ENCODE results near the gene AHDC1.
"Not testable (repeated sequence)": the region's sequence is repeated elsewhere in the genome, so short reads cannot be mapped to it uniquely, and the experiment has no call there.

The AHDC1 gene

GRCh38 chr1:27640514-27640913 is 36.6 kb upstream of the AHDC1 start:
- not testable (repeated sequence) for H3K27ac Mint-ChIP-seq; H3K9me3 Mint-ChIP-seq; ATAC-seq (replicated peaks); H3K27me3 Mint-ChIP-seq; DNase-seq; H3K4me3 Mint-ChIP-seq; H3K36me3 Mint-ChIP-seq
- peaks cover 28 to 42% of the 10 kb centered on the region in 2 donors for H3K4me1 Mint-ChIP-seq

DNA sequence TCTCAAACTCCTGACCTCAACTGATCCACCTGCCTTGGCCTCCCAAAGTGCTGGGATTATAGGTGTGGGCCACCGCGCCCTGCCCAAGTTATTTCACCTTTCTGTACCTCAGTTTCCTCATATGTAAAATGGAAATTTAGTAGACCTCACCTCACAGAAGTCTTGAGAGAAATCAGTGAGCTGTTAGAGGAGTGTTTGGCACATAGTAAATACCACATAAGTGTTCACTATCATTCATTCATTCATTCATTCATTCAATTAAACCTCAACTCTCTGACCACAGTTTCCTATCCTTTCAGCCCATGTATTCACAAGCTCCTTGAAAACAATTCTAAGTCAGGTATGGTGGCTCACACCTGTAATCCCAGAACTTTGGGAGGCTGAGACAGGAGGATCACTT is 34.9 kb upstream of the AHDC1 start:
- H3K4me1 Mint-ChIP-seq: peaks cover 32 to 50% of the 10 kb centered on the region in 2 donors
- H3K36me3 Mint-ChIP-seq: no peaks in the 10 kb centered on the region
- H3K9me3 Mint-ChIP-seq: no peaks in the 10 kb centered on the region
- no peak overlapping the region for H3K4me3 Mint-ChIP-seq
- DNase-seq (no peak), ATAC-seq (replicated peaks) (no peak)
- no peaks in the 10 kb centered on the region for H3K27me3 Mint-ChIP-seq
- no peak overlapping the region for H3K27ac Mint-ChIP-seq

- Mint-ChIP-seq H3K4me1 (peaks cover 32 to 51% of the 10 kb centered on the region in 2 donors), H3K27ac (no peak overlapping the region), H3K4me3 (no peak overlapping the region), H3K9me3 (no peaks in the 10 kb centered on the region), H3K36me3 (no peaks in the 10 kb centered on the region), H3K27me3 (no peaks in the 10 kb centered on the region)
- no peak for ATAC-seq (replicated peaks)
- DNase-seq: no peak
These were observed 34.2 kb upstream of the AHDC1 start for GRCh38 chr1:27638047-27638734.

DNA sequence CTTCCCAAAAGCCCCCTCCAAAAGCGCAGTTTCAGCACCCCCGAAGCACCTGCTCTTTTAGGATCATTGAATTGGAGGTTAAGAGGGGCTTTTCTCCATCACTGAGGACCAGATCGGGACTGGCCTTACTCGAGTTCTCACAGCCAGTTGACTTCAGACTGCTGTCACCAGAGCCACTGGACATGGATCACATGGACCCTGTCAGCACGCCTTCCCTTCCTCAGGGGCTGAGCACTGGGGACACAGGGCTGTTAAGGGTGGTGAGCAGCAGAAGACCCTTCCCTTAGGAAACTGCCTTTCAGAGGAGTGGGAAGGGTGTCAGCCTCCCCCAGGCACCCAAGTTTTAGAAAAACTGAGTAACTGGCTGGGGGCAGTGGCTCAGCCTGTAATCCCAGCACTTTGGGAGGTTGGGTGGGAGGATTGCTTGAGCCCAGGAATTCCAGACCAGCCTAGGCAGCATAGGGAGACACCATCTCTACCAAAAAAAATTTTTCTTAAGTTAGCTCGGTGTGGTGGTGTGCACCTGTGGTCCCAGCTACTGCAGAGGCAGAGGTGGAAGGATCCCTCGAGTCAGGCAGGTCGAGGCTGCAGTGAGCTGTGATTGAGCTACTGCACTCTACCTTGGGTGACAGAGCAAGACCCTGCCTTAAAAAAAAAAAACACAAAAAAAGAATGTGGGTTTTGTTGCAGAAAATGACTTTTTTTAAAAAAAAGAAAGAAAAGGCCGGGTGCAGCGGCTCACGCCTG is 31.6 kb upstream of the AHDC1 start:
- Mint-ChIP-seq H3K36me3 (no peaks in the 10 kb centered on the region), H3K27ac (peak overlapping the region; percentile 94), H3K4me3 (peak overlapping the region; percentile 39 to 85), H3K4me1 (peaks cover 55 to 77% of the 10 kb centered on the region in 2 donors), H3K27me3 (no peaks in the 10 kb centered on the region), H3K9me3 (no peaks in the 10 kb centered on the region)
- ATAC-seq (replicated peaks): no peak
- DNase-seq: no peak

- Mint-ChIP-seq H3K4me3 (peak within 1 kb of the TSS; percentile 79 to 85), H3K9me3 (no peaks in the 10 kb centered on the region), H3K36me3 (no peaks in the 10 kb centered on the region), H3K4me1 (peaks cover 56 to 83% of the 10 kb centered on the region in 2 donors), H3K27ac (peak within 1 kb of the TSS; percentile 94), H3K27me3 (no peaks in the 10 kb centered on the region)
- DNase-seq (no peak), ATAC-seq (replicated peaks) (no peak)
These were observed 31.0 kb upstream of the AHDC1 start, which contains the start of gene FGR for GRCh38 chr1:27634985-27635367. FGR (minus strand) TSS chr1:27635185; CDS start chr1:27623916, 11,269 bp downstream.

DNA sequence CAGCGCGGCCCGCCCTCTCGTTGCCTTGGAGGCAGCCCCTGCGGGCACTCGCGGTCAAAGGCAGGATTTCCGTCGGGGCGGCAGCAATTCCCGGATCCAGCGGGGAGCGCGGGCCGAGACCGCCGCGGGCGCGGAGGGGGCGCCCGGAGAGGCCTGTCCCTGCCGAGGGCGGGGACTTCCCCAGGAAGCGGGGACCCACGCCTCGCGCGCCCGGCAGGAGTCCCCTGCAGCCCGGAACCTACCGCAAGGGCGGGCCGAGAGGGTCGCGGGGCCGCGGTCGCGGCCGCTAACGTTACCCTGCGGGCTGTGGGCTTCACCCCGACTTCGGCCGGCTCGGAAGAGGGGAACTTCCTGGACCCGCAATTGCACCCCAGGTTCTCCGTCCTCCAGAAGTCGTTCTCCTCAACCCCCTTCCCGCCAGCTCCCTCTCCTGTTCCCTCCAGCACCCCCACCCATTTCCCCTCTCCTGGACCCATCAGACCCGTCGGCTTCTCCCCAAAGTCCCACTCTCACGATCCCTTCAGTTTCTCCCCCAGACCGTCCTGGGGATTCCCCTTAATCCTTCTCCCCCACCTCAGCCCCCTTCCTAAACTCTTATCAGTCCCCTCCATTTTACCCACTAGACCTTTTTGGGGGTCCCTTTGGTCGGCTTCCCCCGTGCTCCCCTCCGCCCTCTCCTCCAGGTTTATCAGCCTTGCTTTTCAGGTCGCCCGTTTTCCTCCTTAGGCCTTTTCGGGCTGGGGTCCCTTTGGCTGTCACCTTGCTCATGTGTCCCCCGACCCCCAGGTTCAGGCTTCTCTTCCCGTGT is 30.4 kb upstream of the AHDC1 start:
- Mint-ChIP-seq H3K27ac (peak overlapping the region; percentile 85), H3K27me3 (no peaks in the 10 kb centered on the region), H3K36me3 (no peaks in the 10 kb centered on the region), H3K4me1 (peaks cover 56 to 86% of the 10 kb centered on the region in 2 donors), H3K9me3 (no peaks in the 10 kb centered on the region), H3K4me3 (peak overlapping the region; percentile 79 to 85)
- ATAC-seq (replicated peaks) (no peak), DNase-seq (peak; percentile 37)

DNA sequence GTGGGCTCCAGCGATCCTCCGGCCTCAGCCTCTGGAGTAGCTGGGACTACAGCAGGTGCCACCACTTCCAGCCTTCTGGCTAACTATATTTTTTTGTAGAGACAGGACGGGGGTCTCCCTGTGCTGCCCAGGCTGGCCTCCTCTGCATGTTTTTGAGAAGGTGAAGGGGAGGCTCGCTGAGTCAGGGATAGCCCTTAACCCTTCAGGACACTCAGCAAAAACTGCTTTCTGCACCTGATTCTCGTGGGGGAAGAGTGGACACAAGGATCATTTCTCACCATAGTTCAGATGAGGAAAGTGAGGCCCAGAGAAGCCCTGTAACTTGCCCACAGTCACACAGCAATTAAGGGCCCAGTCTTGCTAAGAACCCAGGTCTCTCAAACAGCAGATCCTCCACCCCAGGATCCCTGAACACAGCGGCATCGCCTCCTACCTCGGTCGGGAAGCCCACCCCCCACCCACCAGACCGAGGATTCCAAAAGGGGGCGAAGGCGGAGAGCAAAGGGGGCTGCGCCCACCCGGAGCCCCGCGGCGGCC is 29.8 kb upstream of the AHDC1 start:
- Mint-ChIP-seq H3K36me3 (no peaks in the 10 kb centered on the region), H3K4me3 (peak overlapping the region; percentile 8 to 42), H3K9me3 (no peaks in the 10 kb centered on the region), H3K4me1 (peaks cover 60 to 90% of the 10 kb centered on the region in 2 donors), H3K27ac (peak overlapping the region; percentile 89), H3K27me3 (no peaks in the 10 kb centered on the region)
- DNase-seq (no peak), ATAC-seq (replicated peaks) (no peak)

DNA sequence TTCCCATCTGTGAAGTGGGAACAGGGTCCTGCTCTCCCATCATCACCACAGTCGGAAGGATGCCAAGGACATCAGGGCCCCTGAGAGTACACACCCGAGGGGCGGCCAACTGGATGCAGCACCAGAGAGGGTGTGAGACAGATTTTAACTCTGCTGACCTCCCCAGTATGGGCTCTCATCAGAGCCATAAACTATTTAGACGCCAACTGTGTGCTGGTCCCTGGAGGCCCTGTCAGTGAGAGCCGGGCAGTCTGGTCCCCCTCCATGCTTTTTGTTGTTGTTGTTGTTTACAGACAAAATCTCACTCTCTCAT is 29.3 kb upstream of the AHDC1 start:
- no peaks in the 10 kb centered on the region for H3K27me3 Mint-ChIP-seq
- DNase-seq (no peak), ATAC-seq (replicated peaks) (no peak)
- peak overlapping the region; percentile 93 for H3K27ac Mint-ChIP-seq
- H3K9me3 Mint-ChIP-seq: no peaks in the 10 kb centered on the region
- H3K4me3 Mint-ChIP-seq: peak overlapping the region; percentile 8 to 42
- H3K4me1 Mint-ChIP-seq: peaks cover 65 to 90% of the 10 kb centered on the region in 2 donors
- no peaks in the 10 kb centered on the region for H3K36me3 Mint-ChIP-seq

DNA sequence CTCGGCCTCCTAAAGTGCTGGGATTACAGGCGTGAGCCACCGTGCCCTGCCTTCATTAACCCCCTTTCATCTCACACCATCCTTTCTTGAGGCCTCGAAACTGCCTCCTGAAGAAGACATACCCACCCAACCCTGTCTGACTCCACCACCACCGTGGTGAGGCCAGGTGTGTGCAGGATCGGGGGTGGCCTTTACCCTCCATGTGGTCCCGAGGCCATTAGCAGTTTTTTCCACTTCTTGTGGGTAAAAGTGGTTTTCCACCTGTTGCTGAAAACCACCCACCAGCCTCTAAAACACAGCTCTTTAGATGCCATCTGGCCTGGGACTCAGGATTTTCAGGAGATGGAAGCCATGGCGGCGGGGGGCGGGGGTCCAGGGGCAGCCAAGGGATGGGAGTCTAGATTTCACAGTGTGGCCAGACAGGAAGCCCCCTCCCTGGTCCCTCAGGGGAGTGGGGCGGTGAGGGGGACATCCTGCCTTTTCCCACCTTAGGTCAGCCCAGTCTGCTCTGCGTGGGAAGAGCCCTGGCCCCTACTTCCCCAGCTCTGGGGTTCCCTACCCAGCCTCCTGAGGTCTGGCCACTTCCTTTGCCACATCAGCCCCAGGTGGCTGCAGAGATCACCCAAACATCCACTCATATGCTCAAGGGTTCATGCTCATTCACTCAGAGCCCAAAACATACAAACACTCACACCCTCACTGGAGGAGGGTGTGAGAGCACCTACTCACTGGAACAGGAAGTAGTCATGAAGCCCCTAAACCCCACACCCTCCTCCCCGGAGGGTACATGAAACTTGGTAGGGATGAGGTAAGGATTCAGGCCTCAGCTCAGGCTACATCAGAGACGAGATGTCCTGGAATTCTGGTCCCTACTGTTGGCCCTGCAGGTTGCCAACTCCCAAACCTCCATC is 28.7 kb upstream of the AHDC1 start:
- no peaks in the 10 kb centered on the region for H3K9me3 Mint-ChIP-seq
- ATAC-seq (replicated peaks) (peak; percentile 62), DNase-seq (peak; percentile 78)
- no peaks in the 10 kb centered on the region for H3K36me3 Mint-ChIP-seq
- H3K4me3 Mint-ChIP-seq: peak overlapping the region; percentile 42 to 63
- H3K4me1 Mint-ChIP-seq: peaks cover 61 to 89% of the 10 kb centered on the region in 2 donors
- no peaks in the 10 kb centered on the region for H3K27me3 Mint-ChIP-seq
- peak overlapping the region; percentile 93 for H3K27ac Mint-ChIP-seq

DNA sequence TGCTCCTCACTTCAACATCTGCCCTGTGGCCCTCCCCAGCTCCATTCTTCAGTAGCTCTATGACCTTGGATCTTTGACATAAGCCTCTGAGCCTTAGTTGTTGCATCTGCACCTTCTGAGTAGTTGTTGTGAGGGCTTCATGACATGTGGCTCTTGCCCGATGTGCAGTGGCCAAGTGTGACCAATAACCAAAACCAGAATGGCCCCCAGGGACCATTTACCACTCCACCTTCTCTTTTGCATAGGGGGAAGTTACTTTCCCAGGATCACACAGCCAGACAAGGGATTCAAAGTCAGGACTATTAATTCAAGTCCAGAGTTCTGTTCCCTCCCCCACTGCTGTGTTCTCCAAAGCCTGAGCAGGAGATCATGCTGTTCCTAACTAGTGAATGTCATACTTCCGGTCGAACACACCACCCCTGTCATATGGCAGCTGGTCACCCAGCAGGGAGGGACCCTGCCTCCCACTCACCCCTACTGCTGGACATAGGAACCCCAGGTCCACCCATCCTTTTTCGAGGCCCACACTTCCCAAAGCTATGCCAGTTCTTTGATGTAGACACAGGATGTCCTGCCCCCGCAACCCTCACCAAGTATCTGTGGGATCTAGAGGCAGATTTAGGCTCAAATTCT is 27.0 kb upstream of the AHDC1 start:
- H3K27me3 Mint-ChIP-seq: no peaks in the 10 kb centered on the region
- H3K9me3 Mint-ChIP-seq: no peaks in the 10 kb centered on the region
- peak overlapping the region; percentile 36 to 42 for H3K4me3 Mint-ChIP-seq
- H3K36me3 Mint-ChIP-seq: no peaks in the 10 kb centered on the region
- ATAC-seq (replicated peaks) (peak; percentile 24 to 26), DNase-seq (peak; percentile 64)
- peaks cover 60 to 73% of the 10 kb centered on the region in 2 donors for H3K4me1 Mint-ChIP-seq
- H3K27ac Mint-ChIP-seq: peak overlapping the region; percentile 93

DNA sequence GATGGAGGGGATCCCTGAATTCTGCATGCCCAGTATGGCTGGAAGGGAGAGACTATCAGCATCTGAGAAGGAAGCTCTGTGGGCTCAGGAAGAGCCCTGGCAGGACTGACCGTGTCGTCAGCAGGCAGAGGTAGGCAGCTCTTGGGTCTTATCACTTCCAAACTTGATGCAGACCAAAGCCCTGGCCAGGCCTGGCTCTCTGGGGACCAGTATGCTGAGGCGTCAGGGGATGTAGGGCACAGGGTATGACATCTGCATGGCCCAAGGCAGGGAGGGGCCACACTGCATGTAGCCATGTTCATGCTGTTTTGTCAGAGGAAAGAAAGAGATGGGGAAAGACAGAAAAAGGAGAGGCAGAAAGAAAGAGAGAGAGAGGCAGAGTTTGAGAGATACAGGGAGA is 24.8 kb upstream of the AHDC1 start:
- no peaks in the 10 kb centered on the region for H3K27me3 Mint-ChIP-seq
- DNase-seq (no peak), ATAC-seq (replicated peaks) (no peak)
- H3K36me3 Mint-ChIP-seq: no peaks in the 10 kb centered on the region
- peaks cover 52 to 55% of the 10 kb centered on the region in 2 donors for H3K4me1 Mint-ChIP-seq
- peak overlapping the region in 1 of 2 donors; percentile 1 for H3K4me3 Mint-ChIP-seq
- no peaks in the 10 kb centered on the region for H3K9me3 Mint-ChIP-seq
- H3K27ac Mint-ChIP-seq: peak overlapping the region; percentile 2

GRCh38 chr1:27627733-27628132 is 23.8 kb upstream of the AHDC1 start:
- H3K4me3 Mint-ChIP-seq; H3K27me3 Mint-ChIP-seq; DNase-seq; ATAC-seq (replicated peaks); H3K27ac Mint-ChIP-seq; H3K9me3 Mint-ChIP-seq; H3K36me3 Mint-ChIP-seq: not testable (repeated sequence)
- peaks cover 45 to 51% of the 10 kb centered on the region in 2 donors for H3K4me1 Mint-ChIP-seq

GRCh38 chr1:27627061-27627460 is 23.1 kb upstream of the AHDC1 start:
- Mint-ChIP-seq H3K36me3 (peaks cover 0 to 4% of the 10 kb centered on the region in 2 donors), H3K27me3 (no peaks in the 10 kb centered on the region), H3K4me3 (no peak overlapping the region), H3K9me3 (no peaks in the 10 kb centered on the region), H3K4me1 (peaks cover 43 to 47% of the 10 kb centered on the region in 2 donors), H3K27ac (peak overlapping the region; percentile 2)
- ATAC-seq (replicated peaks) (no peak), DNase-seq (no peak)
